OCI-LY3 (cell line): ENCODE results near the gene C22orf39.

ENCODE experiments used
- CTCF ChIP-seq: fragments of 200-600, 300-600 bp; sonication (generic); IDR thresholded peaks from 2 replicates; pipeline ENCODE4 v1.5.1; 2014; ENCODE audit warnings: antibody characterized with exemption, low read length, low read depth
- EZH2phosphoT487 ChIP-seq: fragments of 200-600 bp; shearing (Covaris generic); IDR thresholded peaks from 2 replicates; pipeline ENCODE4 v1.6.1; 2018; ENCODE audit warnings: antibody characterized with exemption, mixed run types, low read depth

GRCh38 chr22:19461506-19461905 is 14.0 kb upstream of the C22orf39 start:
- TF ChIP-seq CTCF (no peak), EZH2phosphoT487 (no peak)
